Right lobe of liver (tissue), 4 donors: Measurements from ENCODE around the gene KIAA1671.

Experiments
- POLR2A ChIP-seq: fragments of 450-650 bp; IDR thresholded peaks from one replicate; pipeline ENCODE4 v1.6.1; 2017; ENCODE audit warnings: antibody characterized with exemption, mild to moderate bottlenecking
- TF ChIP-seq, protein P1 (sequence below), 4 donors: fragments of 200-600 bp in 3 of 4; fragments of 450-650 bp in 1 of 4; IDR thresholded peaks; one replicate each; pipeline versions ENCODE4 v1.5.1 to v1.8.0; 2016 to 2022; ENCODE audit warnings: antibody characterized with exemption in 4 of 4, mild to moderate bottlenecking in 2 of 4
- donor health status: DM: no; HTN: no; CAD: no.
- donor health status: DM: no; HTN: no; CAD: no.
- donor health status: DM: no; HTN: yes; CAD: no.

DNA sequence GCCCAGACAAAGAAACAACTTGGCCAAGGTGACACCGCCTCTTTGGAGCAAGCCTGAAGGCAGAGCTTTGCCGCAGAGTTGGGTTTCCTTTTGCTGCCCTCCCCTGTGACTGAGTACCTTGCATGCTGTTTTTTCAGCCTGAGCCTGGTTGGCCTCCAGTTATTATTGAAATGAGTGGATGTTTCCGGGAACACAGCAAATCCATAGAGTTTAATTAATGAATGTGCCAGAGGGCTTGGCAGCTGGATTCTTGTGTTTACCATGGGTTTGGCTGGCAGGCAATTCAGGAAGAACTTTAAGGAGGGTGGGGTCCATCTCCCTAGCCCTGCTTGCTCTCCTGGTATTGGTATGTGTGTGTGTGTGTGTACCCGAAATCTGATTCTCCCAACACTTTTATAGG, 181.5 kb downstream of the KIAA1671 start:
- no peak for TF ChIP-seq POLR2A
- TF ChIP-seq, protein P1, sequence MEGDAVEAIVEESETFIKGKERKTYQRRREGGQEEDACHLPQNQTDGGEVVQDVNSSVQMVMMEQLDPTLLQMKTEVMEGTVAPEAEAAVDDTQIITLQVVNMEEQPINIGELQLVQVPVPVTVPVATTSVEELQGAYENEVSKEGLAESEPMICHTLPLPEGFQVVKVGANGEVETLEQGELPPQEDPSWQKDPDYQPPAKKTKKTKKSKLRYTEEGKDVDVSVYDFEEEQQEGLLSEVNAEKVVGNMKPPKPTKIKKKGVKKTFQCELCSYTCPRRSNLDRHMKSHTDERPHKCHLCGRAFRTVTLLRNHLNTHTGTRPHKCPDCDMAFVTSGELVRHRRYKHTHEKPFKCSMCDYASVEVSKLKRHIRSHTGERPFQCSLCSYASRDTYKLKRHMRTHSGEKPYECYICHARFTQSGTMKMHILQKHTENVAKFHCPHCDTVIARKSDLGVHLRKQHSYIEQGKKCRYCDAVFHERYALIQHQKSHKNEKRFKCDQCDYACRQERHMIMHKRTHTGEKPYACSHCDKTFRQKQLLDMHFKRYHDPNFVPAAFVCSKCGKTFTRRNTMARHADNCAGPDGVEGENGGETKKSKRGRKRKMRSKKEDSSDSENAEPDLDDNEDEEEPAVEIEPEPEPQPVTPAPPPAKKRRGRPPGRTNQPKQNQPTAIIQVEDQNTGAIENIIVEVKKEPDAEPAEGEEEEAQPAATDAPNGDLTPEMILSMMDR (IDR thresholded peaks at IDR 0.05) = no peak
